Non-pigmented ciliary epithelial cell (primary cell): ENCODE data around the gene DCAF7.

Experiments
- DNase-seq: peaks from one replicate; pipeline ENCODE4 v3.0.0-alpha.2; 2010; ENCODE audit warnings: low read depth

DCAF7 gene

GRCh38 chr17:63588797-63589196 lies 38.5 kb downstream of the DCAF7 start:
- no peak for DNase-seq

DNA sequence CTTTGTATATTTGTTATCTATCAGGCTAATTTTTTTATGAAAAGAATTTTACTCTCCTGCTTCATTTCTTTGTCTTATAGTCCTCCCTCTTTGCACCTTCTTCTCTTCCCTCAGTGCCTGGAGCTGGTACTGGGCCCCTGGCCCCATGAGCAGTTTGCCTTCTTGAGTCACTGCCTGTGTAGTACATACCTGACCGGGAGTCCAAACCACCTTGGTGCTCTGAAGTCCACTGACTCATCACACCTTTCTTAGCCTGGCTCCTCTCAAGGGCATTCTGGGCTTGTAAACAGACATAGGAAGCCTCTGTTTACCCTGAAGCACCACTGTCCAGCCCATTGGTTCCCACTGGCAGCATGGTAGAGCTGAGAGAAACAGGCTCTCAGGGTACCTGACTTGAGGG lies 39.4 kb downstream of the DCAF7 start:
- DNase-seq = no peak

DNA sequence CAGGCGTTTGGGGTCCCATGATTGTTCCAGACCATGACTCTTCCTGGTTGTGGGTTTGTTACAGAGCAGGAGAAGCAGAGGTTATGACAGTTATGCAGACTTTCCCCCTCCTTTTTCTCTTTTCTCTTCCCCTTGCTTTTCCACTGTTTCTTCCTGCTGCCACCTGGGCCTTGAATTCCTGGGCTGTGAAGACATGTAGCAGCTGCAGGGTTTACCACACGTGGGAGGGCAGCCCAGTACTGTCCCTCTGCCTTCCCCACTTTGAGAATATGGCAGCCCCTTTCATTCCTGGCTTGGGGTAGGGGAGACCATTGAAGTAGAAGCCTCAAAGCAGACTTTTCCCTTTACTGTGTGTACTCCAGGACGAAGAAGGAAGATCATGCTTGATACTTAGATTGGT lies 42.5 kb downstream of the DCAF7 start:
- no peak for DNase-seq

- DNase-seq = no peak
Measured at GRCh38 chr17:63595132-63595531, 44.9 kb downstream of the DCAF7 start.

GRCh38 chr17:63596856-63597586 lies 46.7 kb downstream of the DCAF7 start:
- DNase-seq = no peak

DNA sequence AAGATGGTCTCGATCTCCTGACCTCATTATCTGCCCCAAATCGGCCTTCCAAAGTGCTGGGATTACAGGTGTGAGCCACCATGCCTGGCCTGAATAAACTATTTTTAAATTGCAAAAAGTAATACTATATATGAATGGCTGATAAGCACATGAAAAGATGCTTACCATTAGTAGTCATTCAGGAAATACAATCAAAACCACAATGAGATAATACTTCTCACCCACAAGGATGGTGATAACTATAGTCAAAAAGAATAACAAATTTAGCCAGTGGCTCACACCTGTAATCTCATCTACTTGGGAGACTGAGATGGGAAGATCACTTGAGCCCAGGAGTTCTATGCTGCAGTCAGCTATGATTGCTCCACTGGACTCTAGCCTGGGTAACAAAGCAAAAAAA lies 48.0 kb downstream of the DCAF7 start:
- DNase-seq = no peak

DNA sequence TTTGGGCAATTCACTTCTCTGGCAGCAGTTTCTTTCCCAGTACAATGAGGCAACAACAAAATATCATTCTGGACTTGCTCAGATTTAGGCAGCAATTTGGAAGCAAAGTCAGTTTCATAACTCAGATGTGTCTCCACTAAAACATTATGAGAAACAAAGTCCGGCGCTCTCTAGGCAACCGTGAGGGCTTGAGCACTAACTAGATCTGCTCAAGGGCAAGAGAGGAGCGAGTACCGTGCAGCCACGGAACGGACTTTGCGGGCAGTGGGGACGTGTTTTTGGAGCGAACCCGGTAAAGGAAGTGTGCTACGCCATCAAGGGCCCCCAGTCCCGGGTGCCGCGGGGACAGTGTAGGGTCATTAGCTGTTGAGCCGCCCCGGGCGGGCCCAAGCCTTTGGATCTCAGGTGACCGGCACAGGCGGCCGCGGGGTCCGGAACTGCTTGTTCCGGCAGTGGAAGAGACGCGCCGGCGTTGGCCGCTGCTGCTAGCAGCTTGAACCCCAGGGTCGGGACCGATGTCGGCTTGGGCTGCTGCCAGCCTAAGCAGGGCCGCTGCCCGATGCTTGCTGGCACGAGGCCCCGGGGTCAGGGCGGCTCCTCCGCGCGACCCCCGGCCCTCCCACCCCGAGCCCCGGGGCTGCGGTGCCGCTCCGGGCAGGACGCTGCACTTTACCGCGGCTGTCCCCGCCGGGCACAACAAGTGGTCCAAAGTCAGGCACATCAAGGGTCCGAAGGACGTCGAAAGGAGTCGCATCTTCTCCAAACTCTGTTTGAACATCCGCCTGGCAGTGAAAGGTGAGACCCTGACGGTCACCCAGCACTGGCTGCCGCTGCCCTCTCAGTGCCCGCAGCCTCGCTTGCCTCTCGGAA lies 50.5 kb downstream of the DCAF7 start, which contains the start of gene TACO1:
TACO1 (plus strand) TSS at position 327 of the 870 bp plus-strand sequence; CDS start at position 516, 189 bp downstream.
- DNase-seq = peak; percentile 35

- no peak for DNase-seq
Measured at GRCh38 chr17:63601439-63602371, 51.4 kb downstream of the DCAF7 start.

GRCh38 chr17:63609816-63610573 lies 59.7 kb downstream of the DCAF7 start:
- DNase-seq = no peak

DNA sequence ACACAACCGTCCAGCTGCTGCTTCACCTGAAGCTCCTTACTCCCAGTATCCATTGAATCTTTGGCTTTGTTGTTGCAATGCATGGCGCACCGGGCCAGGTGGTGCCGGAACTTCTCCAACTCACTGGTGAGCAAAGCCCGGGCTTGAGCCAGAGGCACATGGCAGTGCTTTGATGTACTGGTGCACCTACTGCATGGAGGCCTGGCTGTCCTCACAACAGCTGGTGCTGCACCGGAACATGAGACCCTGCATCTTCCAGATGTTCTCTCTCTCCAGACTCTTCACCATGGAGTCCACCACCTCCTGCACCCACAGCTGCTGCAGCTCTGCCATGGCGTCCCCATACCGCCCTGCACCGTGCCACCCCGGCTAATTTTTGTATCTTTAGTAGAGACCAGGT lies 60.6 kb downstream of the DCAF7 start:
- no peak for DNase-seq

DNA sequence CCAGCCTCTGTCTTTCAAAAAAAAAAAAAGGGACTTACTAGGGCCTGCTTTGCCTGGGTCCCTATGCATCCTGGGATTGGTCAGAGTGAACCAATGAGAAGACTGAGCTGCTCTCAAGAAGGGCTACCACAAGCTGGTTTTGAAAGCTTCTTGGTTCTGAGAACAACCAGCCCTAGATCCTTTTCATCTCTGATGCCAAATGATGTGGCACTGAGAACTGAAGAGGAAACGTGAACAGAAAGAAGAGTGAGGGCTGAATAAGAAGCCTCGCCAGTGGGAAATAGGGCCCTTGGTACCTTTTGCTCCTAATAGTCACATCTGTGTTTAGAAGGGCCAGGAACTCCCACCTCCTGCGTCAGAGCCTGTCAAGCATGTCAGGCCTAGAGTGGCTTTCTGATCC lies 61.1 kb downstream of the DCAF7 start:
- no peak for DNase-seq

- no peak for DNase-seq
Measured at GRCh38 chr17:63613663-63614062, 63.4 kb downstream of the DCAF7 start.

GRCh38 chr17:63621229-63621683 lies 71.0 kb downstream of the DCAF7 start:
- no peak for DNase-seq

GRCh38 chr17:63621684-63622573 lies 71.7 kb downstream of the DCAF7 start, which contains the start of gene MAP3K3:
MAP3K3 (plus strand) TSS chr17:63622417; CDS start chr17:63622760, 343 bp downstream.
- peak; percentile 99 for DNase-seq

GRCh38 chr17:63622574-63623390 lies 72.5 kb downstream of the DCAF7 start:
- DNase-seq = no peak

DNA sequence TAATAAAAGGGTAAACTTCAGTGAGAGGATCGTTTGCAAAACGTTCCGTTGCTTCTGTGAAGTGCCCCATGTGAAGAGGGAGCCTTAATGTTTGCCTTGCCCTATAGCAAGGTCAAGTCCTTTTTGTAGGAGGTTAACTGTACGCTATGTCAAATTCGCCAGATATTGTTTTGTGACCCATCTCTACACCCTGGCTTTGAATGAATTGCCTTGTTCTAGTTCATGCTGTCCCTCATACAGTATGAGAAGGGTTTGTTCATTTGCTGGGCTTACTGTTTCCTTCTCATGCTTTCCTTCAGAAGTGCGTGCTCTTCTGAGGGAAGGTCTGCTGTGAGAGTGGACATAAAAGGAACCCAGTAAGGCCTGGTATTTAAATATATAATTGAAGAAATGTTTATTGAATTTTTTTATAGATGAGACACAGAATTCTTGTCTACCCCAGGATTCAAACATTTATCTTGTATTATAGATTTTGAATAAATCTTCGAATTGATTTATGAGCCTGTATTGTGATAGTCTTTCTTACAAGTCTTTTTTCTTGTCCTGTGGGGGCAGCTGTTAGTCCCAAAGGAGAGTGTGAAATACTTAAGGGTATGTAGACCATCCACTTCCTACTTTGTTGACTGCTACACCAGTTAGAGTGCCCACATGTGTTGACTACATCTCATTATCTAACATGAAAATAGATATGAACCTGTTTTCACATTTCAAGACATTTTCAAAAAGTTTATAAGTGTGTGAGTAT lies 73.7 kb downstream of the DCAF7 start:
- no peak for DNase-seq

DNA sequence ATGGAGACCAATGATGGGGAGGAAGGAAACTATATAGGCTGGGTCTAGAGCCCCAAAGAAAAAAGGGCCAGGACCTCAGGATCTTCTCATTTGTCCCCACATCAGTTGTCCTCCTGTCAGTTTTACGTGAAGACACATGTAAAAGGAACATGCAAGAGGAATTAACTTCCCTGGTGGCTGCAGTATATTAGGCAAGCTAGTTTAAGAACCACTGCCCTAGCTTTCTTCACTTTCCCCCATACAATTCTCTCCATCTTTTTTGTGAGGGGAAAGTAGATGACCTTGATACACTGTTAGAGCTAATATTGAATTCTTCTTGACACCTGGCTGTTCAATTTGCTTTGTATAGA lies 74.2 kb downstream of the DCAF7 start:
- no peak for DNase-seq

- DNase-seq = no peak
Measured at GRCh38 chr17:63626551-63627180, 76.4 kb downstream of the DCAF7 start.
